ENCODE data around the gene BRD7.

BRD7 gene

GRCh38 chr16:50323335-50324011, 45.3 kb downstream of the BRD7 start:
- no peak for DNase-seq (ENCODE audit: low read depth in 3 of 3, low spot score in 1 of 3)

GRCh38 chr16:50322333-50322732, 46.5 kb downstream of the BRD7 start:
- DNase-seq (ENCODE audit: low read depth in 3 of 3, low spot score in 1 of 3) = no peak

GRCh38 chr16:50320310-50320709, 48.5 kb downstream of the BRD7 start:
- DNase-seq (ENCODE audit: low read depth in 3 of 3, low spot score in 1 of 3) = no peak

GRCh38 chr16:50318796-50319578, 49.8 kb downstream of the BRD7 start:
- no peak for DNase-seq (ENCODE audit: low read depth in 3 of 3, low spot score in 1 of 3)

- DNase-seq (ENCODE audit: low read depth in 3 of 3, low spot score in 1 of 3) = no peak
Measured at GRCh38 chr16:50316848-50317630, 51.7 kb downstream of the BRD7 start.

GRCh38 chr16:50316102-50316847, 52.5 kb downstream of the BRD7 start:
- no peak for DNase-seq (ENCODE audit: low read depth in 3 of 3, low spot score in 1 of 3)

- DNase-seq (ENCODE audit: low read depth in 3 of 3, low spot score in 1 of 3) = no peak
Measured at GRCh38 chr16:50315346-50315997, 53.3 kb downstream of the BRD7 start.

- DNase-seq (ENCODE audit: low read depth in 3 of 3, low spot score in 1 of 3) = no peak
Measured at GRCh38 chr16:50314665-50315064, 54.1 kb downstream of the BRD7 start.

GRCh38 chr16:50313596-50314478, 55.0 kb downstream of the BRD7 start:
- peak in 2 of 3 donors; percentile 8 to 9 for DNase-seq (ENCODE audit: low read depth in 3 of 3, low spot score in 1 of 3)

- DNase-seq (ENCODE audit: low read depth in 3 of 3, low spot score in 1 of 3) = no peak
Measured at GRCh38 chr16:50311891-50312501, 56.8 kb downstream of the BRD7 start.

- DNase-seq (ENCODE audit: low read depth in 3 of 3, low spot score in 1 of 3) = no peak
Measured at GRCh38 chr16:50311134-50311528, 57.7 kb downstream of the BRD7 start.

GRCh38 chr16:50310308-50311133, 58.3 kb downstream of the BRD7 start:
- DNase-seq (ENCODE audit: low read depth in 3 of 3, low spot score in 1 of 3) = no peak

- no peak for DNase-seq (ENCODE audit: low read depth in 3 of 3, low spot score in 1 of 3)
Measured at GRCh38 chr16:50309527-50310307, 59.1 kb downstream of the BRD7 start.

GRCh38 chr16:50309156-50309526, 59.6 kb downstream of the BRD7 start:
- no peak for DNase-seq (ENCODE audit: low read depth in 3 of 3, low spot score in 1 of 3)

GRCh38 chr16:50308237-50308965, 60.4 kb downstream of the BRD7 start:
- no peak for DNase-seq (ENCODE audit: low read depth in 3 of 3, low spot score in 1 of 3)

- no peak for DNase-seq (ENCODE audit: low read depth in 3 of 3, low spot score in 1 of 3)
Measured at GRCh38 chr16:50306287-50306686, 62.5 kb downstream of the BRD7 start.

Data from stimulated activated CD4-positive, alpha-beta T cell treated with anti-CD3 and anti-CD28 coated beads, TNF-alpha, amount 100 ng/mL, for 1 hour (primary cell).